MCF 10A (cell line): ENCODE data around the gene PTPRO. TPM values are rescaled to one million over a fixed set of nuclear protein-coding genes. Genes with fewer than 3 reads are reported as not detected.

Source experiments
- BruUV-seq: library from RNA; stranded (reverse); fragments of 400-500 nt; replicated peaks from 2 replicates; lab custom pipeline; 2021; lab: Mats Ljungman, UMichigan
- CTCF ChIA-PET: fragments of 300-600 bp; sonication (Branson Sonifier 250); formaldehyde crosslinking; extraction: SDS; loops from one replicate; lab custom pipeline; 2021; ENCODE audit warnings: antibody characterized with exemption, inconsistent platforms; lab: Yijun Ruan, JAX
- POLR2A ChIA-PET: fragments of 300-600, 350-650 bp; sonication (Branson Sonifier 250); formaldehyde crosslinking; extraction: SDS; loops from one replicate; lab custom pipeline; 2020; ENCODE audit warnings: antibody characterized with exemption, inconsistent platforms; lab: Yijun Ruan, JAX
- DNase-seq: peaks from one replicate; pipeline ENCODE4 v3.0.0-alpha.2; 2018; ENCODE audit not compliant: unreplicated experiment
- H3K27ac Mint-ChIP-seq: one replicate; pipeline ENCODE4 v1.8.0; 2022; ENCODE audit warnings: mild to moderate bottlenecking, low read depth, mixed read lengths; ENCODE audit not compliant: unreplicated experiment
- H3K27me3 Mint-ChIP-seq: one replicate; pipeline ENCODE4 v1.8.0; 2022; ENCODE audit warnings: mixed read lengths; ENCODE audit not compliant: insufficient read depth, unreplicated experiment
- H3K36me3 Mint-ChIP-seq: one replicate; pipeline ENCODE4 v1.8.0; 2022; ENCODE audit warnings: mild to moderate bottlenecking, moderate library complexity, mixed read lengths; ENCODE audit not compliant: insufficient read depth, unreplicated experiment
- H3K4me1 Mint-ChIP-seq: one replicate; pipeline ENCODE4 v1.8.0; 2022; ENCODE audit warnings: mixed read lengths; ENCODE audit not compliant: insufficient read depth, unreplicated experiment
- H3K4me3 Mint-ChIP-seq: one replicate; pipeline ENCODE4 v1.8.0; 2022; ENCODE audit warnings: mild to moderate bottlenecking, moderate library complexity, mixed read lengths; ENCODE audit not compliant: unreplicated experiment
- H3K9me3 Mint-ChIP-seq: one replicate; pipeline ENCODE4 v1.8.0; 2022; ENCODE audit warnings: mixed read lengths; ENCODE audit not compliant: unreplicated experiment
- CTCF ChIP-seq: fragments of 200-600 bp; IDR thresholded peaks from one replicate; pipeline ENCODE4 v1.8.0; 2022; ENCODE audit warnings: antibody characterized with exemption, mild to moderate bottlenecking; ENCODE audit not compliant: unreplicated experiment
- intact Hi-C: fragments of 100-400 bp; cut with micrococcal nuclease; formaldehyde crosslinking; loops from 2 replicates; pipeline ENCODE4 v1.14.1; 2022
- total RNA-seq: library from RNA; stranded (reverse); gene quantifications from 2 replicates; pipeline ENCODE4 v1.2.3, GENCODE V29; 2022

Gene PTPRO
- total RNA-seq, 1 experiment from 2014 or later = 2.2 TPM

GRCh38 chr12:15336768-15337553 is 14.7 kb downstream of the PTPRO start:
- POLR2A ChIA-PET = no interaction called here
- CTCF ChIA-PET = no interaction called here
- peak overlapping the region; percentile 50 for H3K27ac Mint-ChIP-seq
- no peak for TF ChIP-seq CTCF
- no peaks in the 10 kb centered on the region for H3K9me3 Mint-ChIP-seq
- peak overlapping the region; percentile 15 for H3K4me3 Mint-ChIP-seq
- H3K27me3 Mint-ChIP-seq = no peaks in the 10 kb centered on the region
- intact Hi-C loops = no loop called here
- H3K36me3 Mint-ChIP-seq = no peaks in the 10 kb centered on the region
- no TSS peak for BruUV-seq
- peaks cover 22% of the 10 kb centered on the region for H3K4me1 Mint-ChIP-seq
- DNase-seq = peak; percentile 69

DNA sequence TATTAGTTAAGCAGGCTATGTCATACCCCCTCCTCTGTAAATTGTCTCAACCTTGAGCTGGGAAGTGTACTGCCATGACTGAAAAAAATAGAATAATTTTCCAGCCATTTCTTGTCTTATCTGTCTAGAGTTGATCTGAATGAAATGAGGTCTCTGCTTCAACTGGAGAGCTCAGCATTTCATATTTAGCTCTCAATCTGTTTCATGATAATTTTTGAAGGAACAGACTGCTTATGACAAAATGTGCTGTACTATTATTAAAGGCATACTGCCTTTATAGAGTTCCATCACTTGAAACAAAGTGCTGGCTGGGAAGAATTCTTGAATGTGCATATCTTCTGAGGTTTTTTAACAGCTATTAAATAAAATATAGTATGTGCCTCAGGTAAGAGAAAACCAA is 19.1 kb downstream of the PTPRO start:
- POLR2A ChIA-PET = no interaction called here
- intact Hi-C loops = no loop called here
- H3K4me3 Mint-ChIP-seq = no peak overlapping the region
- no peaks in the 10 kb centered on the region for H3K9me3 Mint-ChIP-seq
- no peak overlapping the region for H3K27ac Mint-ChIP-seq
- H3K4me1 Mint-ChIP-seq = peaks cover 15% of the 10 kb centered on the region
- DNase-seq = no peak
- CTCF ChIA-PET = interaction anchor here (1.0 kb wide), 2 partner anchors 13 to 65 kb away, joined by 3 to 5 read pairs; no protein-coding TSS in a partner anchor
- BruUV-seq = no TSS peak
- TF ChIP-seq CTCF = no peak
- H3K27me3 Mint-ChIP-seq = no peaks in the 10 kb centered on the region
- no peaks in the 10 kb centered on the region for H3K36me3 Mint-ChIP-seq

- no TSS peak for BruUV-seq
- TF ChIP-seq CTCF = no peak
- no peak overlapping the region for H3K27ac Mint-ChIP-seq
Measured at GRCh38 chr12:15344561-15344960, 22.3 kb downstream of the PTPRO start.

GRCh38 chr12:15346488-15346887 is 24.2 kb downstream of the PTPRO start:
- POLR2A ChIA-PET = interaction anchor here (0.9 kb wide), 1 partner anchor 12 kb away, joined by 4 read pairs; no protein-coding TSS in a partner anchor
- no peaks in the 10 kb centered on the region for H3K9me3 Mint-ChIP-seq
- DNase-seq = no peak
- H3K4me1 Mint-ChIP-seq = peaks cover 6% of the 10 kb centered on the region
- no TSS peak for BruUV-seq
- no peaks in the 10 kb centered on the region for H3K36me3 Mint-ChIP-seq
- no peaks in the 10 kb centered on the region for H3K27me3 Mint-ChIP-seq
- H3K27ac Mint-ChIP-seq = peak overlapping the region; percentile 16
- CTCF ChIA-PET = interaction anchor here (0.5 kb wide), 1 partner anchor 254 kb away, joined by 3 read pairs; no protein-coding TSS in a partner anchor
- TF ChIP-seq CTCF = no peak
- no peak overlapping the region for H3K4me3 Mint-ChIP-seq
- intact Hi-C loops = no loop called here

More at GRCh38 chr12:15344561-15344960, 22.3 kb downstream of the PTPRO start:
- intact Hi-C loops = no loop called here
- no peaks in the 10 kb centered on the region for H3K9me3 Mint-ChIP-seq
- H3K4me3 Mint-ChIP-seq = no peak overlapping the region
- no peak for DNase-seq
- H3K27me3 Mint-ChIP-seq = no peaks in the 10 kb centered on the region
- peaks cover 6% of the 10 kb centered on the region for H3K4me1 Mint-ChIP-seq
- ChIA-PET POLR2A (interaction anchor here (1.0 kb wide), 1 partner anchor 19 kb away, joined by 3 read pairs; no protein-coding TSS in a partner anchor), CTCF (interaction anchor here (0.7 kb wide), 1 partner anchor 11 kb away, joined by 3 read pairs; no protein-coding TSS in a partner anchor)
- no peaks in the 10 kb centered on the region for H3K36me3 Mint-ChIP-seq
